GM12878 (cell line): ENCODE measurements around the gene TTC8. TPM values are rescaled to one million over a fixed set of nuclear protein-coding genes. Genes with fewer than 3 reads are reported as not detected.

Source experiments
- ATAC-seq: fragments of 200-7000 bp; cut with Tn5 transposase; 3 replicates; pipeline ENCODE4 v1.9.1; 2020; ENCODE audit warnings: mild to moderate bottlenecking, moderate library complexity
- BruUV-seq: library from RNA; stranded (reverse); fragments of 400-500 nt; replicated peaks from 2 replicates; lab custom pipeline; 2021; lab: Mats Ljungman, UMichigan
- CTCF ChIA-PET: fragments of 300-600 bp; sonication (Branson Sonifier 250); formaldehyde crosslinking; extraction: SDS; loops from one replicate; lab custom pipeline; 2021; ENCODE audit warnings: inconsistent platforms; lab: Yijun Ruan, JAX
- POLR2A ChIA-PET: fragments of 350-600 bp; formaldehyde crosslinking; extraction: SDS; loops from one replicate; lab custom pipeline; 2021; ENCODE audit warnings: inconsistent platforms; lab: Charles Lee
- RAD21 ChIA-PET: fragments of 300-600 bp; sonication (Branson Sonifier 250); formaldehyde crosslinking; loops from one replicate; lab custom pipeline; 2023; ENCODE audit warnings: antibody characterized with exemption; ENCODE audit not compliant: unreplicated experiment; lab: Charles Lee
- SMC1A ChIA-PET: fragments of 300-600 bp; sonication (Branson Sonifier 250); formaldehyde crosslinking; loops from one replicate; lab custom pipeline; 2023; ENCODE audit not compliant: unreplicated experiment, uncharacterized antibody; lab: Charles Lee
- DNase-seq: peaks from one replicate; pipeline ENCODE4 v3.0.0-alpha.2; 2011; ENCODE audit warnings: low read depth, low spot score
- FAIRE-seq: peaks from 3 replicates; lab custom pipeline; 2011; peaks lifted over from hg19 to GRCh38; lab: Jason Lieb, UNC
- H2AFZ ChIP-seq: 2 replicates; pipeline ENCODE4 v1.6.0; 2011; ENCODE audit warnings: low read depth, low read length, control low read depth; ENCODE audit not compliant: control insufficient read depth
- H3K27ac ChIP-seq: 2 replicates; pipeline ENCODE4 v1.5.1; 2011; ENCODE audit warnings: control low read depth; ENCODE audit not compliant: control insufficient read depth, insufficient read depth
- H3K27me3 ChIP-seq, 2 experiments: replicated peaks in 1 of 2; 2 replicates each; pipeline versions ENCODE4 v1.6.0 to v1.6.1; 2011; ENCODE audit warnings: low read length in 1 of 2; ENCODE audit not compliant: control insufficient read depth in 2 of 2, insufficient read depth in 2 of 2
- H3K36me3 ChIP-seq, 2 experiments: 2 replicates each; pipeline ENCODE4 v1.5.1; 2011; ENCODE audit warnings: low read length in 1 of 2; ENCODE audit not compliant: control insufficient read depth in 2 of 2, insufficient read depth in 2 of 2
- H3K4me1 ChIP-seq: 2 replicates; pipeline ENCODE4 v1.6.1; 2011; ENCODE audit warnings: mild to moderate bottlenecking, low read length, moderate library complexity, mixed read lengths; ENCODE audit not compliant: control insufficient read depth, insufficient read depth
- H3K4me2 ChIP-seq: 2 replicates; pipeline ENCODE4 v1.6.0; 2011; ENCODE audit warnings: control low read depth; ENCODE audit not compliant: control insufficient read depth, insufficient read depth
- H3K4me3 ChIP-seq: fragments of 200-600 bp; sonication (generic); 2 replicates; pipeline ENCODE4 v1.5.1; 2016
- H3K79me2 ChIP-seq: 2 replicates; pipeline ENCODE4 v1.6.0; 2011; ENCODE audit warnings: low read length; ENCODE audit not compliant: control insufficient read depth, insufficient read depth
- H3K9ac ChIP-seq: 2 replicates; pipeline ENCODE4 v1.8.0; 2011; ENCODE audit warnings: low read length, control low read depth, mixed read lengths; ENCODE audit not compliant: control insufficient read depth, insufficient read depth
- H3K9me3 ChIP-seq: replicated peaks from 3 replicates; pipeline ENCODE4 v1.5.1; 2011; ENCODE audit warnings: mild to moderate bottlenecking, low read length; ENCODE audit not compliant: control insufficient read depth, insufficient read depth
- H4K20me1 ChIP-seq: 2 replicates; pipeline ENCODE4 v1.6.0; 2011; ENCODE audit not compliant: control insufficient read depth, insufficient read depth
- BHLHE40 ChIP-seq, 2 experiments: fragments of 450-650 bp in 1 of 2; IDR thresholded peaks; 2 replicates each; pipeline ENCODE4 v1.6.1; 2011 to 2017; ENCODE audit warnings: low read depth in 2 of 2, borderline replicate concordance in 1 of 2, improper control_type of control experiment in 1 of 2, low read length in 1 of 2, mild to moderate bottlenecking in 1 of 2
- MYC ChIP-seq: IDR thresholded peaks from 2 replicates; pipeline ENCODE4 v1.6.1; 2011; ENCODE audit warnings: mild to moderate bottlenecking, low read length, moderate library complexity, inconsistent platforms; ENCODE audit not compliant: insufficient read depth, insufficient replicate concordance, insufficient read length, severe bottlenecking
- SIN3A ChIP-seq: IDR thresholded peaks from 2 replicates; pipeline ENCODE4 v1.6.1; 2012; ENCODE audit warnings: low read depth, low read length, improper control_type of control experiment
- SPI1 ChIP-seq: IDR thresholded peaks from 2 replicates; pipeline ENCODE4 v1.6.1; 2011; ENCODE audit warnings: low read depth, mild to moderate bottlenecking, low read length, moderate library complexity, borderline replicate concordance; ENCODE audit not compliant: insufficient read depth
- YY1 ChIP-seq: IDR thresholded peaks from 2 replicates; pipeline ENCODE4 v1.6.1; 2011; ENCODE audit warnings: low read depth, mild to moderate bottlenecking, low read length
- WGBS: methylation state at CpG from one replicate; pipeline ENCODE4 v1.1.6; 2016; ENCODE audit warnings: low lambda C conversion rate; ENCODE audit not compliant: insufficient replicate concordance, insufficient coverage; ENCODE audit errors: missing lambda C conversion rate; 5-methylcytosine and 5-hydroxymethylcytosine counted together
- in situ Hi-C: fragments of 300-500 bp; cut with MboI; formaldehyde crosslinking; loops from 9 replicates; pipeline ENCODE4 v1.14.3; 2018; ENCODE audit warnings: mixed read lengths
- intact Hi-C: fragments of 100-400 bp; cut with micrococcal nuclease; formaldehyde crosslinking; loops from one replicate; pipeline ENCODE4 v1.14.2; 2022; ENCODE audit not compliant: unreplicated experiment
- polyA plus RNA-seq, 11 experiments: library from polyadenylated mRNA; depleted of rRNA in 4 of 11; unstranded in 6 of 11; stranded (reverse) in 5 of 11; fragments of >200 nt; fragmentation: Nextera tagmentation in 4 of 11; fragmentation: Illumina TruSeq in 1 of 11; extraction: Ambion mirVana in 4 of 11; extraction: Trizol in 1 of 11; gene quantifications; 1 replicate in 1 of 11; 2 replicates in 10 of 11; pipeline versions ENCODE4 v1.2.1 to v1.2.3, GENCODE V29; 2011 to 2016; ENCODE audit warnings: inconsistent platforms in 2 of 11, missing spikeins in 2 of 11, low read depth in 1 of 11
- total RNA-seq, 4 experiments: library from RNA; depleted of rRNA in 3 of 4; stranded (reverse); fragments of >200 nt in 3 of 4; fragmentation: Illumina TruSeq in 1 of 4; extraction: Trizol in 1 of 4; gene quantifications; 2 replicates each; pipeline versions ENCODE4 v1.2.1 to v1.2.3, GENCODE V29; 2013 to 2021

Gene TTC8
- total and polyA plus RNA-seq, 10 of the 15 experiments (the other 5 are each of a cell fraction or from before 2014, with no cell fraction given), result 1.5 to 4.6 (median 2.5) TPM

- no peak for TF ChIP-seq MYC
- TF ChIP-seq, all 136 proteins: peak for 0
Observed at GRCh38 chr14:88825078-88825458, 617 bp downstream of the TTC8 start (continued).

GRCh38 chr14:88825503-88825902, 1.1 kb downstream of the TTC8 start:
- peak overlapping the region; percentile 98; the same call in 1 of the 2 replicates for H2AFZ ChIP-seq
- ChIA-PET SMC1A (interaction anchor here (1.1 to 2.6 kb wide), 2 partner anchors 9 to 157 kb away, joined by 3 to 15 read pairs; no protein-coding TSS in a partner anchor), RAD21 (interaction anchor here (1.4 to 2.3 kb wide), 2 partner anchors 158 to 160 kb away, joined by 3 to 8 read pairs; no protein-coding TSS in a partner anchor), POLR2A (no interaction called here), CTCF (interaction anchor here (1.1 to 3.2 kb wide), 4 partner anchors 14 to 636 kb away, joined by 3 to 13 read pairs (median 4); no protein-coding TSS in a partner anchor)
- no peak for TF ChIP-seq YY1
- no peak for TF ChIP-seq SIN3A
- TF ChIP-seq BHLHE40 (IDR thresholded peaks at IDR 0.05; ENCODE audit: borderline replicate concordance in 1 of 2, low read depth in 2 of 2, low read length in 1 of 2), result no peak
- no peak for TF ChIP-seq SPI1
- intact Hi-C loops, result no loop called here
- H3K9me3 ChIP-seq, result no peaks in the 10 kb centered on the region
- H3K27me3 ChIP-seq, result no peaks in the 10 kb centered on the region; a peak in 1 of 4 replicates
- in situ Hi-C loops, result no loop called here
- peak overlapping the region; percentile 73; the same call in 1 of the 2 replicates for H3K4me2 ChIP-seq
- 0 out of 2 replicates have a peak, but pooled peaks cover 2% of the 10 kb centered on the region for H3K4me1 ChIP-seq
- WGBS, result 95% methylated on average over 9 of the region's 9 CpGs
- BruUV-seq, result no TSS peak
- H3K27ac ChIP-seq, result no peak overlapping the region
- FAIRE-seq, result no peak
- no peak for DNase-seq
- no peaks in the 10 kb centered on the region for H3K79me2 ChIP-seq
- no peaks in the 10 kb centered on the region for H3K36me3 ChIP-seq
- ATAC-seq, result no peak
- no peaks in the 10 kb centered on the region for H4K20me1 ChIP-seq
- H3K9ac ChIP-seq, result no peak overlapping the region
- no peak overlapping the region for H3K4me3 ChIP-seq
